Uterus (tissue), 2 donors: Measurements from ENCODE around the gene ASCL5.

Experiments
- POLR2A ChIP-seq, 2 donors: fragments of 450-650 bp; IDR thresholded peaks; one replicate each; pipeline ENCODE4 v1.6.1; 2016; ENCODE audit warnings: antibody characterized with exemption in 2 of 2, mild to moderate bottlenecking in 1 of 2, moderate library complexity in 1 of 2
- TF ChIP-seq, protein P1 (sequence below), 4 experiments: fragments of 200-600 bp in 2 of 4; fragments of 450-650 bp in 2 of 4; sonication (generic) in 2 of 4; IDR thresholded peaks; one replicate each; pipeline ENCODE4 v1.5.1; 2016 to 2019; ENCODE audit warnings: antibody characterized with exemption in 4 of 4, mild to moderate bottlenecking in 2 of 4, moderate library complexity in 1 of 4

DNA sequence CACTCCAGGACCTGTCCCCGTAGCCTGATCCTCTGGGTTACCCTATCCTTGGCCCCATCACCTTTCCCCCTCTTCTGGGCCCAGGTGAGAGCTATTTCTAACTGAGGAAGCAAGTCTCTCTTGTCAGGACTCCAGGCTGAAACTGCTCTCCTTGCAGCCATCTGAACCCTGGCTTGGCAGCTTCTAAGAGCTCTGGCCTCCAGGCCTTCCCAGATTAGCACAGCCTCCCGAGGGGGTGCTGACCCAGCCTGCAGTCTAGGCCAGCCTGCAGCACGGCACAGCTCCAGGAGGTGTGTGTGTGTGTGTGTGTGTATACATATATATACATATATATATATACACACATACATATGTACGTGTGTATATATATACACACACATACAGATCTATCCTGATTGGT, 32.2 kb downstream of the ASCL5 start:
- TF ChIP-seq POLR2A (IDR thresholded peaks at IDR 0.05) = no peak
- TF ChIP-seq, protein P1, sequence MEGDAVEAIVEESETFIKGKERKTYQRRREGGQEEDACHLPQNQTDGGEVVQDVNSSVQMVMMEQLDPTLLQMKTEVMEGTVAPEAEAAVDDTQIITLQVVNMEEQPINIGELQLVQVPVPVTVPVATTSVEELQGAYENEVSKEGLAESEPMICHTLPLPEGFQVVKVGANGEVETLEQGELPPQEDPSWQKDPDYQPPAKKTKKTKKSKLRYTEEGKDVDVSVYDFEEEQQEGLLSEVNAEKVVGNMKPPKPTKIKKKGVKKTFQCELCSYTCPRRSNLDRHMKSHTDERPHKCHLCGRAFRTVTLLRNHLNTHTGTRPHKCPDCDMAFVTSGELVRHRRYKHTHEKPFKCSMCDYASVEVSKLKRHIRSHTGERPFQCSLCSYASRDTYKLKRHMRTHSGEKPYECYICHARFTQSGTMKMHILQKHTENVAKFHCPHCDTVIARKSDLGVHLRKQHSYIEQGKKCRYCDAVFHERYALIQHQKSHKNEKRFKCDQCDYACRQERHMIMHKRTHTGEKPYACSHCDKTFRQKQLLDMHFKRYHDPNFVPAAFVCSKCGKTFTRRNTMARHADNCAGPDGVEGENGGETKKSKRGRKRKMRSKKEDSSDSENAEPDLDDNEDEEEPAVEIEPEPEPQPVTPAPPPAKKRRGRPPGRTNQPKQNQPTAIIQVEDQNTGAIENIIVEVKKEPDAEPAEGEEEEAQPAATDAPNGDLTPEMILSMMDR (IDR thresholded peaks at IDR 0.05) = no peak
